Cardiac fibroblast (primary cell): ENCODE data around the gene RASAL1.

Experiments used
- DNase-seq, 2 donors: peaks; one replicate each; pipeline versions ENCODE4 v3.0.0 to v3.0.0-alpha.2; 2010; ENCODE audit warnings: low read depth in 2 of 2
- H3K4me3 ChIP-seq, 2 donors: replicated peaks in 1 of 2; 1 replicate in 1 of 2; 2 replicates in 1 of 2; pipeline ENCODE4 v1.5.1; 2011; ENCODE audit warnings: low read depth in 2 of 2, low read length in 2 of 2, mild to moderate bottlenecking in 2 of 2, moderate library complexity in 1 of 2
- TF ChIP-seq, protein P1 (sequence below): IDR thresholded peaks from one replicate; pipeline ENCODE4 v1.5.1; 2011; ENCODE audit warnings: low read depth, mild to moderate bottlenecking, low read length, inconsistent platforms

The RASAL1 gene

DNA sequence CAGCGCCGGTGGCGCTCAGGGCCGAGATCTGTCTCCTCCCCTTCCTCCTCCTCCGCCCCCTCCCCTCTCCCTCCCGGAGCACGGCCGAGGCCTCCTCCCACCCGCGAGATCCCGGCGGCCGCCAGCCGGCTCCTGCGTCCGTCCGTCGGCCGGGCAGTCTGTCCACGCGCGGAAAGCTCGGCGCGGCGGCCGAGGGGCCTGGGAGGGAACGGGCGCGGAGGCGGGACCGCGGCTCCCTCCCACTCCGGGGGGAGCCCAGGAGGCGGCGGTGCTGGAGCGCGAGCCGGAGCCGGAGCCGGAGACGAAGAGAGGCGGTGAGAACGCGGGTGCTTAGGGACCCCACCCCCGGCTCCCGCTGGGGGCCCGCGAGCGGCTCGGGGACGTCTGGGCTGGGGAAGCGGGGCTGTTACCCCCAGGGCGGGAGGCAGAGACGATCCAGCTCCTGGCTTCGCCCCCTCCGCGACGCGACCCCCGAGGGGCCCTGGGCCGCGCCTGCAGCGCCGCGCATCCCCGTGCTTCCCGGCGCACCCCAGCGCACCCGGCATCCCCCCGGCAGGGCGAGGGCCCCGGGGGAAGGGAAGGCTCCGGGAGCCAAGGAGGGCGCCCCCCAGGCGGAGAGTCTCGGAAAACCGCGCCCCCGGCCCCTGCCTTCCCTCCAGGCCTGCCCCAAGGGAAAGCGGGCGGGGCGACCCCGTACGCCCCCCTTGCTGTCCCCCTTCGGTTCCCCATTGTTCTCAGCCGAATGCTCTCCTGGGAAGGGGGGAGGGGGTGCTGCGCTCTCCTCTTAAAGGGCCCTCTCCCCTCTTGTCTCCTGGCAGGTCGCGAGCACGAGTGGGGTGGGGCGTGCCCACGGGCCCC lies 78.7 kb downstream of the RASAL1 start, which contains the start of gene DTX1:
TSS of gene DTX1 (plus strand) at position 100 of the 858 bp plus-strand sequence. CDS start 1,463 bp downstream, outside the sequence.
- TF ChIP-seq, protein P1, sequence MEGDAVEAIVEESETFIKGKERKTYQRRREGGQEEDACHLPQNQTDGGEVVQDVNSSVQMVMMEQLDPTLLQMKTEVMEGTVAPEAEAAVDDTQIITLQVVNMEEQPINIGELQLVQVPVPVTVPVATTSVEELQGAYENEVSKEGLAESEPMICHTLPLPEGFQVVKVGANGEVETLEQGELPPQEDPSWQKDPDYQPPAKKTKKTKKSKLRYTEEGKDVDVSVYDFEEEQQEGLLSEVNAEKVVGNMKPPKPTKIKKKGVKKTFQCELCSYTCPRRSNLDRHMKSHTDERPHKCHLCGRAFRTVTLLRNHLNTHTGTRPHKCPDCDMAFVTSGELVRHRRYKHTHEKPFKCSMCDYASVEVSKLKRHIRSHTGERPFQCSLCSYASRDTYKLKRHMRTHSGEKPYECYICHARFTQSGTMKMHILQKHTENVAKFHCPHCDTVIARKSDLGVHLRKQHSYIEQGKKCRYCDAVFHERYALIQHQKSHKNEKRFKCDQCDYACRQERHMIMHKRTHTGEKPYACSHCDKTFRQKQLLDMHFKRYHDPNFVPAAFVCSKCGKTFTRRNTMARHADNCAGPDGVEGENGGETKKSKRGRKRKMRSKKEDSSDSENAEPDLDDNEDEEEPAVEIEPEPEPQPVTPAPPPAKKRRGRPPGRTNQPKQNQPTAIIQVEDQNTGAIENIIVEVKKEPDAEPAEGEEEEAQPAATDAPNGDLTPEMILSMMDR: no peak
- peak within 1 kb of the TSS; percentile 24 to 47 for H3K4me3 ChIP-seq
- DNase-seq: peak in 1 of 2 donors; percentile 18

DNA sequence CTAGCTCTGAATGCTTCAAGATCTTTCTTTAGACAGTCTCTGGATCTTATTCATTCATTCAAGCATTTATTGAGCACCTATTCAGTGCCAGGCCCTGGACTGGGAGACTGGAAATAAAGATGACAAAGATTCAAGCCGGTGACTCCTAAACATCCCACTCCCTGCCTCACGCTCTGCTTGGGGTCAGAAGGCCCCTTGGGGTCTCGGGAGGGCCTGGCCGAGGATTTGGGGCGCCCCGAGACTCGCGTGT lies 79.3 kb downstream of the RASAL1 start:
- TF ChIP-seq, protein P1: no peak
- DNase-seq: no peak
- H3K4me3 ChIP-seq: peak overlapping the region; percentile 24 to 32

DNA sequence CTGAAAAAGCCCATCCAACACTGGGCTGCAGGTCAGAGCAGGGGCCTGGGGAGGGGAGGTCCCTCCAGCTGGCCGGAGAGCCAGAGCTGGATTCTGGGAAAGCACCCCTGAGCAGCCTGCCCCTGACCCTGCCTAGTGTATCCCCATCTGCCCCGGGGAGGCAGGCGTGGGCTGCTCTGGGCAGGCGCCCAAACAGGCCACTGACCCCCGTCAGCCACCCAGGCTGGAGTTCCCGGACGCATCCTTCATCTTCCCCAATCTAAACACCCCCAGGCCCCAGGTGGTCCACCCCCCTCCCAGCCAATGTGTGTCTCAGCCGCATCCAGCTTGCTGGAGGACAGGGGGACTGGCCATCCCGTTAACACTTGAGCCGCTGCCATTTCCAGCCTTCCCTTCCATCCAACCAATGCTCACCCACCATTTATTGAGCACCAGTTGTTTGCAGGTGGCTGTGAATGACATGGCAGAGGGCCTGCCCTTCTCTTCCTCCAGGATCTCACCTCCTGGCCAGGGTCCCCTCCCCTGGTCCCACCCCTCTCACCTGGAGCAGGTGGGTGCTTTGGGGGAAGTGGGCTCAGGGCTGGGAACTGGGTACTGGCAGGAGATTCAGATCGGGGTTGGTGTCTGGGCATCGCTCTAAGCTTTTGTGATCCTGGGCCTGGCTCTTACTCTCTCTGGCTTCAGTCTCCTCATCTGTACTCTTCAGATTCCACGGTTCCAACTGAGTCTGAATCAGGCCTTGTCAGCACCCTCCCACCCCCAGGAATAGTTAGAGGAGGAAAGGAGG lies 79.8 kb downstream of the RASAL1 start:
- TF ChIP-seq, protein P1: no peak
- no peak for DNase-seq
- H3K4me3 ChIP-seq: no peak overlapping the region

DNA sequence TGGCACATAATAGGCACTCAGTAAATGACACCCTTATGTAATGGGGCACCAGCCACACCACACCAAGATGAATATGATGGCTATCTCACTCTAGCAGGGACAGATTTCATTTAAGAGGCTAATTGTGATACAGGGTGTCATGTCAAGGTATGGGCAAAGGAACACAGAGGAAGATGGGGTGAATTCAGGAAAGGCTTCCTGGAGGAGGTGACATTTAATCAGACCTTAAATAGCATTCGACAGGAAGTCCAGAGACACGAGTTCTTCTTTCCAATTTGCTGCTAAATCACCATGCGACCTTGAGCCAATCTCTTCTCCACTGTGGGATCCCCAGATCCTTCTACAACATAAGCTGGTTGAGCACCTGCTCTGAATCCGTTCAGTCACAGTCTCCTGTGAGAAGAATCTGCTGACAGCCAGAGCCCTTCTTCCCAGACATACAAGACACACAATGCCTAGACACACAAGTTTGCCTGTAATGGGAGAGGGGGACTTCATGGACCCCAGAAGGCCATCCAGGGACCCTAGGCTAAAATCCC lies 80.5 kb downstream of the RASAL1 start:
- no peak for DNase-seq
- TF ChIP-seq, protein P1: no peak
- H3K4me3 ChIP-seq: no peak overlapping the region

DNA sequence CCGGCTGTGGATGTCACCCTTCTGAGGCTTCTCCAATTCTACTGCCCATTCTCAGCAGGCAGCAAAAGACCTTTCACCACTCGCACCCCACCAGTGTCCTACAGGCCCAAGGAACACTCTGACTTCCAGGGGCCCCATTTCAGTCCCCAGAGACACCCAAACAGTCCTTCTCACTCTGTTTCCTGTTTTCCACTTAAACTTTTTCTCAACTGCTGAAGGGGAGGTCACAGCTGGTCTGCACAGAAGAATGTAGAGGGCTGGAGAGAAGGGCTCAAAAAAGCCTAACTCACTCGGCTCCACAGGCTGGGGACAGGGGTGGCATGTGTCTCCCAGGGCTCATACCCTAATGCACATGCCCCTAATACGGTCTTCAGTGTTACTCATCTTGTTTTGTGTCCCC lies 83.2 kb downstream of the RASAL1 start:
- TF ChIP-seq, protein P1: no peak
- H3K4me3 ChIP-seq: no peak overlapping the region
- no peak for DNase-seq

DNA sequence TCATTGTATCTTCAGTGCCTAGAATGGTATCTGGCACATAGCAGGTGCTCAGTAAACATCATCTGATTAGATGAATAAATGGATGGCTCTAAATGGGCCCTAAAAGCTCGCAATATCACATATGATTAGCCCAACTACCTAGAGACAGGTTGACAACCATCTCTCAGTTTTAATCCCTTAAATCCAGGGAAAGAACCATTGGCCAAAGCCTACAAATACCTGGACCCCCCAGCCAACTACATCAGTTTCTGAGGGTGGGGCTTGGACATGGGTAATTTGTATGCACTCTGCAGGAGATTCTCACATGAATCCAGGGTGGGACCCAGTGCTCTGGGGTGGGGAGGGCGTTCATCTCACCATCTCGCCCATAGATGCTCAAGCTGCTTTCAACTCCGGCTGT lies 83.8 kb downstream of the RASAL1 start:
- TF ChIP-seq, protein P1: no peak
- no peak for DNase-seq
- no peak overlapping the region for H3K4me3 ChIP-seq
